ENCODE measurements around the gene IFITM1. TPM values are rescaled to one million over a fixed set of nuclear protein-coding genes. Genes with fewer than 3 reads are reported as not detected.
"Not testable (repeated sequence)": the region's sequence is repeated elsewhere in the genome, so short reads cannot be mapped to it uniquely, and the experiment has no call there.

IFITM1 gene
- polyA plus RNA-seq, 3 donors = 84.7 to 356 (median 325) TPM

DNA sequence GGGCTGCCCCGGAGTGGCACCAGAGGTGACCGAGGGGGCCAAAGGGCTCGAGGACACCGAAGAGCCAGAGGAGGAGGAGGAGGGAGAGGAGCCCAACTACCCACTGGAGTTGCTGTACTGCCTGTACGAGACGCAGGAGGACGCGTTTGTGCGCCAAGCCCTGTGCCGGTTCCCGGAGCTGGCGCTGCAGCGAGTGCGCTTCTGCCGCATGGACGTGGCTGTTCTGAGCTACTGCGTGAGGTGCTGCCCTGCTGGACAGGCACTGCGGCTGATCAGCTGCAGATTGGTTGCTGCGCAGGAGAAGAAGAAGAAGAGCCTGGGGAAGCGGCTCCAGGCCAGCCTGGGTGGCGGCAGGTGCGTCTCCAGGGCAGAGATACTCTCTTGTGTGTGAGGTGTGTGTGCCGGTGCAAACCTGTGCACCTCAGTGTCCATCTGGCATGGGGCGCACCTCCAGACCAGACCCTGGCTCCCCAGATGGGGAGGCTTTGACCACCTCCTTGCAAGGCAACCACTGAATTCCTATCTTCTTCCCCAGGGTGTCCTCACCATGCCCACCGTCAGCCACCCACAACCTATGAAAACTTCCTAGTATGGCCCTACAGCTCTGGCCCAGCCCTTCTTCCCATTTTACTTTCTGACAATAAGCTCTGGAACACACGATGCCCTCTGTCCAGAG, 32.2 kb upstream of the IFITM1 start:
- no peak overlapping the region for H3K27ac ChIP-seq (ENCODE audit: low read depth, low read length)
- WGBS, 3 donors = 29 to 41% (median 34%) methylated on average over 26 of the region's 26 CpGs

DNA sequence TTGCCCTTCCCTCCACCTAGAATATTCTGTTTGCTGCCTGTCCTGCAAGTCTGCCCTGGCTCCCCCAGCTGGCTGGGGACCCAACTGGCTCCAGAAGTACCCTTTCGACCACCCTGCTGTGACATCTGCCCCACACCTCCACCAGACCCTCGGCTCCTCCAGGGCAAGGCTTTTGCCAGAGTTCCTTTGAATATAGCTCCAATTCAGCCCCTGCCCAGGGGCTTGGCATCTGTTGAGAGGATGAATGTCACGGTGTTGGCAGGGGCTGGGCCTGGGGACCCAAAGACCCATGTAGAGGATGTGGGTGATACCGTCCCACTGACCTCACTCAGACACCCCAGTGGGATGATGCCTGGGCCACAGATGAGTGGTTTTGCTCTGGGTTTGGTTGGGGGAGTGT, 31.7 kb upstream of the IFITM1 start:
- 57 to 74% (median 69%) methylated on average over 4 of the region's 4 CpGs for WGBS, 3 donors
- H3K27ac ChIP-seq (ENCODE audit: low read depth, low read length) = no peak overlapping the region

- WGBS, 3 donors = 29 to 65% (median 63%) methylated on average over 10 to 13 of the region's 13 CpGs
- H3K27ac ChIP-seq (ENCODE audit: low read depth, low read length) = no peak overlapping the region
Observed at GRCh38 chr11:282630-283360, 31.0 kb upstream of the IFITM1 start.

- H3K27ac ChIP-seq (ENCODE audit: low read depth, low read length) = no peak overlapping the region
- WGBS, 3 donors = 81 to 84% (median 83%) methylated on average over 22 to 23 of the region's 23 CpGs
Observed at GRCh38 chr11:283405-284104, 30.3 kb upstream of the IFITM1 start.

DNA sequence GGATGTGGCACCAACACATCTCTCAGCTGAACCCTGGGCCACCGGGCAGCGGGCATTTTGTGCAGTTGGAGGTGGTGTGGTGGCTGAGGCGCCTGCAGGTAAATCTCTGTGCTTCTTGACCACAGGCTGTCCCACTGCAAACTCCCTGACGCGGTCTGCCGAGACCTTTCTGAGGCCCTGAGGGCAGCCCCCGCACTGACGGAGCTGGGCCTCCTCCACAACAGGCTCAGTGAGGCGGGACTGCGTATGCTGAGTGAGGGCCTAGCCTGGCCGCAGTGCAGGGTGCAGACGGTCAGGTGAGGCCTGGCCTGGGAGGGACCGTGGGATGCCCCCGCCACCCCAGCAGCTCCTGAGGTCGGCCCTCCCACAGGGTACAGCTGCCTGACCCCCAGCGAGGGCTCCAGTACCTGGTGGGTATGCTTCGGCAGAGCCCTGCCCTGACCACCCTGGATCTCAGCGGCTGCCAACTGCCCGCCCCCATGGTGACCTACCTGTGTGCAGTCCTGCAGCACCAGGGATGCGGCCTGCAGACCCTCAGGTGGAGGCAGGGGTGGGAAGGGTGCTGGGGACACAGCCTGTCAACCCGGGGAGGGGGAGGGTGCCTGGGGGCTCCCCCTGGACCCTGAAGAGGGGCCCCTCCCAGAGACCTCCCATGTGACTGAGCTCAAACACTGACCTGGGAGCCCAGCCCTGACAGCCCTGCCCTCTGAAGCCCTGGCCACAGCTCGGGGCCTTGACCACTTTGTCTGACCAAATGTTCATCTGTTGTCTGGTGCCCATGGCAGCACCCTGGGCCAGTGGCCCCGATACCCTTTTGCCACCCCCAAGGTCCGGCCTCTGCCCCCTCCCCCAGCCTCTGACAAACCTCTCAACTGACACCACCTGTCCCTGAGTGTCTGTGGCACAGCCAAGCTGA, 29.5 kb upstream of the IFITM1 start:
- 83 to 87% (median 86%) methylated on average over 23 to 24 of the region's 24 CpGs for WGBS, 3 donors
- H3K27ac ChIP-seq (ENCODE audit: low read depth, low read length) = no peak overlapping the region

- 87 to 89% (median 89%) methylated on average over 29 of the region's 29 CpGs for WGBS, 3 donors
Observed at GRCh38 chr11:285021-285893, 28.6 kb upstream of the IFITM1 start.

GRCh38 chr11:285894-286220, 28.0 kb upstream of the IFITM1 start:
- H3K27ac ChIP-seq (ENCODE audit: low read depth, low read length) = no peak overlapping the region
- WGBS, 3 donors = 84 to 92% (median 87%) methylated on average over 8 of the region's 8 CpGs

More at GRCh38 chr11:285021-285893, 28.6 kb upstream of the IFITM1 start:
- H3K27ac ChIP-seq (ENCODE audit: low read depth, low read length) = no peak overlapping the region

- H3K27ac ChIP-seq (ENCODE audit: low read depth, low read length) = not testable (repeated sequence)
- 58 to 84% (median 82%) methylated on average over 24 to 27 of the region's 27 CpGs for WGBS, 3 donors
Observed at GRCh38 chr11:286977-287820, 26.6 kb upstream of the IFITM1 start.

DNA sequence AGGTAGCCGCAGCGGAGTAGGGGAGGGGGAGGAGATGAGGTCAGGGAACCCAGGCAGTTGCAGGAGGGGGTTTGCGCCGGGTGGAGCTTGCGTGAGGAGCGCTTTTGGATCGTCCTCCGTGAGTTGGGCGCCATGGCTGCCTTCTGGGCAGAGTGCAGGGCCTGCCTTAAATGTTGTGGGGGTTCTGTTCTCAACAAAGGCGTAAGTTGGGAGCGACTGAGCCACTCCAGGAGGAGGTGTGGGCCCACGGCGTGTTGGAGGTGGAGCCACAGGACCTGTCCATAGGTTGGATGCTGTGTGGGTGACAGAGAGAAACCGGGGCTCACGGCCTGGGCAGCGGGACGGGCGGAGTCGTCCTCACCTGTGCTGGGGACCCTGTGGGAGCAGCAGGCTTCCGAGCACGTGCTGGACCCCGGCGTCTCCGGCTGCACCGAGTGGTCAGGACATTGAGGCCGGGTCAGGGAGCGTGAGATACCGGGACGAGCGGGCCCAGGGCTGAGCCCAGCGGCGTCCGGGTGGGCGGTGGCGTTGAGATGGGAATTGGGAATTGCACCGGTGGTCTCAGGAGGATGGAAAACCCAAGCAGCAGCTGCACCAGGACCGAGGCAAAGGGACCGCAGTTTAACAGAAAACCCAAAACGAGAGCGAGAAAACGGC, 25.9 kb upstream of the IFITM1 start:
- WGBS, 3 donors = 19 to 23% (median 22%) methylated on average over 40 to 41 of the region's 41 CpGs
- no peak overlapping the region for H3K27ac ChIP-seq (ENCODE audit: low read depth, low read length)

- no peak within 1 kb of the TSS for H3K27ac ChIP-seq (ENCODE audit: low read depth, low read length)
- WGBS, 3 donors = 0 to 1% (median 1%) methylated on average over 57 to 104 of the region's 112 CpGs
Observed at GRCh38 chr11:288478-289397, 25.1 kb upstream of the IFITM1 start, which contains the start of gene PGGHG. PGGHG (plus strand) TSS chr11:289126; CDS start chr11:289817, 691 bp downstream.

- no peak overlapping the region for H3K27ac ChIP-seq (ENCODE audit: low read depth, low read length)
- 15 to 25% (median 19%) methylated on average over 12 to 14 of the region's 14 CpGs for WGBS, 3 donors
Observed at GRCh38 chr11:289398-289711, 24.5 kb upstream of the IFITM1 start.

- H3K27ac ChIP-seq (ENCODE audit: low read depth, low read length) = no peak overlapping the region
- WGBS, 3 donors = 84 to 90% (median 87%) methylated on average over 47 to 48 of the region's 48 CpGs
Observed at GRCh38 chr11:289712-290620, 23.9 kb upstream of the IFITM1 start.

GRCh38 chr11:290621-291231, 23.1 kb upstream of the IFITM1 start:
- H3K27ac ChIP-seq (ENCODE audit: low read depth, low read length) = no peak overlapping the region
- WGBS, 3 donors = 90 to 91% (median 91%) methylated on average over 13 of the region's 13 CpGs
